ENCODE measurements around the gene OPRM1. TPM values are rescaled to one million over a fixed set of nuclear protein-coding genes. Genes with fewer than 3 reads are reported as not detected.

OPRM1 gene
- total and polyA plus RNA-seq, 4 donors: not detected

DNA sequence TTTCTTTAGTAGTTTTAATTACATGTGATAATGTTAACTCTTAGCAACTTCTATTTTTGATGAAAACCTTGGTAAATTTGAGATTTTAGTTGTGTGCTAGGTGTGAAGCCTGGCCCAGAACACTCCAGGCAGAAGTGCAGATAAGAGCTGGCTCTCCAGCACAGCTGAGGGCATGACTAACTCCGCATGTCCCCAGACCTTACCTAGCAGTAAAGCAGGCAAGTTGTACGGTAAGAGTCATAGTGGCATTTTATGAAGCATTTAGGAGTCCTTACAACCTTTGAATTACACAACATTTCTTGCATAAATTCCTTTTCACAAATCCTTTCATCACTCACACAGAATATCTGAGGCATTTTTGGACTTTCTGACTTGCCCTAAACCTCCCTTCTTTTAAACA, 67.2 kb downstream of the OPRM1 start:
- 84% methylated on average over 2 of the region's 2 CpGs for WGBS
- TF ChIP-seq, protein P1, sequence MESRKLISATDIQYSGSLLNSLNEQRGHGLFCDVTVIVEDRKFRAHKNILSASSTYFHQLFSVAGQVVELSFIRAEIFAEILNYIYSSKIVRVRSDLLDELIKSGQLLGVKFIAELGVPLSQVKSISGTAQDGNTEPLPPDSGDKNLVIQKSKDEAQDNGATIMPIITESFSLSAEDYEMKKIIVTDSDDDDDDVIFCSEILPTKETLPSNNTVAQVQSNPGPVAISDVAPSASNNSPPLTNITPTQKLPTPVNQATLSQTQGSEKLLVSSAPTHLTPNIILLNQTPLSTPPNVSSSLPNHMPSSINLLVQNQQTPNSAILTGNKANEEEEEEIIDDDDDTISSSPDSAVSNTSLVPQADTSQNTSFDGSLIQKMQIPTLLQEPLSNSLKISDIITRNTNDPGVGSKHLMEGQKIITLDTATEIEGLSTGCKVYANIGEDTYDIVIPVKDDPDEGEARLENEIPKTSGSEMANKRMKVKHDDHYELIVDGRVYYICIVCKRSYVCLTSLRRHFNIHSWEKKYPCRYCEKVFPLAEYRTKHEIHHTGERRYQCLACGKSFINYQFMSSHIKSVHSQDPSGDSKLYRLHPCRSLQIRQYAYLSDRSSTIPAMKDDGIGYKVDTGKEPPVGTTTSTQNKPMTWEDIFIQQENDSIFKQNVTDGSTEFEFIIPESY (IDR thresholded peaks at IDR 0.05): no peak
- Histone ChIP-seq H3K27me3 (ENCODE audit: control insufficient read depth in 4 of 4, insufficient read depth in 4 of 4, low read length in 3 of 4) (peaks cover 0 to 3% (median 1%) of the 10 kb centered on the region in 4 donors), H3K4me1 (ENCODE audit: control insufficient read depth in 4 of 4, insufficient read depth in 4 of 4, low read length in 3 of 4) (no peaks in the 10 kb centered on the region), H3K9me3 (ENCODE audit: control insufficient read depth in 4 of 4, low read length in 3 of 4) (peaks cover 0 to 3% (median under 1%) of the 10 kb centered on the region in 4 donors), H3K27ac (ENCODE audit: low read depth in 1 of 2, low read length in 2 of 2) (no peak overlapping the region), H3K9ac (ENCODE audit: low read depth in 1 of 2, low read length in 2 of 2) (no peak overlapping the region), H3K36me3 (ENCODE audit: control insufficient read depth in 4 of 4, insufficient read depth in 3 of 4, low read depth in 1 of 4, low read length in 3 of 4) (no peaks in the 10 kb centered on the region), H3K4me3 (ENCODE audit: low read depth in 1 of 3, low read length in 3 of 3) (no peak overlapping the region)
- no peak for DNase-seq (ENCODE audit: low spot score)

DNA sequence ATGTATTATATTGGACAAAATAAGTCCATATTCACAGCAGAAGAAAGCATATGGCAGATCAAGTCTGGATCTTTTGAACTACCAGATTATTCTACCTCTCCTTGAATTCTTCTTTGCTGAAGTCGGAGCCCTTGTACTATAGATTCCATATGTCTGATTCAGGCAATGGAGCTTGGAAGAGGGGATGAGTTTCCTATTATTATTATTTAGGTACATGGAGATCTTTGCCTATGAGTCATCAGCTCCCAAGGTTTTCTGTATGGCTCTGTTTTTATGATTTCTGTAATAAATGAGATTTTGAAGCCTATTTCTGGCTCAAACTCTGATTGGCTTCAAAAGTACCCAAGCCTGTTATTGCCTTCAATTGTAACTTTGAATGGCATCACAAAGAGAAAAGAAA, 72.0 kb downstream of the OPRM1 start:
- Histone ChIP-seq H3K27ac (ENCODE audit: low read depth in 1 of 2, low read length in 2 of 2) (no peak overlapping the region), H3K27me3 (ENCODE audit: control insufficient read depth in 4 of 4, insufficient read depth in 4 of 4, low read length in 3 of 4) (peaks cover 0 to 2% (median 0%) of the 10 kb centered on the region in 4 donors), H3K4me1 (ENCODE audit: control insufficient read depth in 4 of 4, insufficient read depth in 4 of 4, low read length in 3 of 4) (no peaks in the 10 kb centered on the region), H3K9me3 (ENCODE audit: control insufficient read depth in 4 of 4, low read length in 3 of 4) (peaks cover 0 to 3% (median 2%) of the 10 kb centered on the region in 4 donors), H3K4me3 (ENCODE audit: low read depth in 1 of 3, low read length in 3 of 3) (no peak overlapping the region), H3K36me3 (ENCODE audit: control insufficient read depth in 4 of 4, insufficient read depth in 3 of 4, low read depth in 1 of 4, low read length in 3 of 4) (no peaks in the 10 kb centered on the region), H3K9ac (ENCODE audit: low read depth in 1 of 2, low read length in 2 of 2) (no peak overlapping the region)
- 72% methylated on average over 1 of the region's 1 CpG for WGBS
- TF ChIP-seq SP1 (IDR thresholded peaks at IDR 0.05) (no peak), RAD21 (IDR thresholded peaks at IDR 0.05) (no peak), YY1 (IDR thresholded peaks at IDR 0.05) (no peak), NR2F2 (IDR thresholded peaks at IDR 0.05) (no peak), FOXA2 (IDR thresholded peaks at IDR 0.05) (no peak), RXRA (IDR thresholded peaks at IDR 0.05) (no peak), HNF4G (IDR thresholded peaks at IDR 0.05) (no peak), FOXA1 (IDR thresholded peaks at IDR 0.05) (no peak)
- TF ChIP-seq, protein P2, sequence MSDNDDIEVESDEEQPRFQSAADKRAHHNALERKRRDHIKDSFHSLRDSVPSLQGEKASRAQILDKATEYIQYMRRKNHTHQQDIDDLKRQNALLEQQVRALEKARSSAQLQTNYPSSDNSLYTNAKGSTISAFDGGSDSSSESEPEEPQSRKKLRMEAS (IDR thresholded peaks at IDR 0.05): no peak
- TF ChIP-seq, protein P3, sequence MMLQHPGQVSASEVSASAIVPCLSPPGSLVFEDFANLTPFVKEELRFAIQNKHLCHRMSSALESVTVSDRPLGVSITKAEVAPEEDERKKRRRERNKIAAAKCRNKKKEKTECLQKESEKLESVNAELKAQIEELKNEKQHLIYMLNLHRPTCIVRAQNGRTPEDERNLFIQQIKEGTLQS (IDR thresholded peaks at IDR 0.05): no peak
- TF ChIP-seq, protein P4, sequence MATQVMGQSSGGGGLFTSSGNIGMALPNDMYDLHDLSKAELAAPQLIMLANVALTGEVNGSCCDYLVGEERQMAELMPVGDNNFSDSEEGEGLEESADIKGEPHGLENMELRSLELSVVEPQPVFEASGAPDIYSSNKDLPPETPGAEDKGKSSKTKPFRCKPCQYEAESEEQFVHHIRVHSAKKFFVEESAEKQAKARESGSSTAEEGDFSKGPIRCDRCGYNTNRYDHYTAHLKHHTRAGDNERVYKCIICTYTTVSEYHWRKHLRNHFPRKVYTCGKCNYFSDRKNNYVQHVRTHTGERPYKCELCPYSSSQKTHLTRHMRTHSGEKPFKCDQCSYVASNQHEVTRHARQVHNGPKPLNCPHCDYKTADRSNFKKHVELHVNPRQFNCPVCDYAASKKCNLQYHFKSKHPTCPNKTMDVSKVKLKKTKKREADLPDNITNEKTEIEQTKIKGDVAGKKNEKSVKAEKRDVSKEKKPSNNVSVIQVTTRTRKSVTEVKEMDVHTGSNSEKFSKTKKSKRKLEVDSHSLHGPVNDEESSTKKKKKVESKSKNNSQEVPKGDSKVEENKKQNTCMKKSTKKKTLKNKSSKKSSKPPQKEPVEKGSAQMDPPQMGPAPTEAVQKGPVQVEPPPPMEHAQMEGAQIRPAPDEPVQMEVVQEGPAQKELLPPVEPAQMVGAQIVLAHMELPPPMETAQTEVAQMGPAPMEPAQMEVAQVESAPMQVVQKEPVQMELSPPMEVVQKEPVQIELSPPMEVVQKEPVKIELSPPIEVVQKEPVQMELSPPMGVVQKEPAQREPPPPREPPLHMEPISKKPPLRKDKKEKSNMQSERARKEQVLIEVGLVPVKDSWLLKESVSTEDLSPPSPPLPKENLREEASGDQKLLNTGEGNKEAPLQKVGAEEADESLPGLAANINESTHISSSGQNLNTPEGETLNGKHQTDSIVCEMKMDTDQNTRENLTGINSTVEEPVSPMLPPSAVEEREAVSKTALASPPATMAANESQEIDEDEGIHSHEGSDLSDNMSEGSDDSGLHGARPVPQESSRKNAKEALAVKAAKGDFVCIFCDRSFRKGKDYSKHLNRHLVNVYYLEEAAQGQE (IDR thresholded peaks at IDR 0.05): no peak
- TF ChIP-seq, protein P5, sequence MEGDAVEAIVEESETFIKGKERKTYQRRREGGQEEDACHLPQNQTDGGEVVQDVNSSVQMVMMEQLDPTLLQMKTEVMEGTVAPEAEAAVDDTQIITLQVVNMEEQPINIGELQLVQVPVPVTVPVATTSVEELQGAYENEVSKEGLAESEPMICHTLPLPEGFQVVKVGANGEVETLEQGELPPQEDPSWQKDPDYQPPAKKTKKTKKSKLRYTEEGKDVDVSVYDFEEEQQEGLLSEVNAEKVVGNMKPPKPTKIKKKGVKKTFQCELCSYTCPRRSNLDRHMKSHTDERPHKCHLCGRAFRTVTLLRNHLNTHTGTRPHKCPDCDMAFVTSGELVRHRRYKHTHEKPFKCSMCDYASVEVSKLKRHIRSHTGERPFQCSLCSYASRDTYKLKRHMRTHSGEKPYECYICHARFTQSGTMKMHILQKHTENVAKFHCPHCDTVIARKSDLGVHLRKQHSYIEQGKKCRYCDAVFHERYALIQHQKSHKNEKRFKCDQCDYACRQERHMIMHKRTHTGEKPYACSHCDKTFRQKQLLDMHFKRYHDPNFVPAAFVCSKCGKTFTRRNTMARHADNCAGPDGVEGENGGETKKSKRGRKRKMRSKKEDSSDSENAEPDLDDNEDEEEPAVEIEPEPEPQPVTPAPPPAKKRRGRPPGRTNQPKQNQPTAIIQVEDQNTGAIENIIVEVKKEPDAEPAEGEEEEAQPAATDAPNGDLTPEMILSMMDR (IDR thresholded peaks at IDR 0.05; ENCODE audit: low read depth, low read length, missing input control): no peak
- DNase-seq (ENCODE audit: low spot score): no peak

All from liver (tissue), 9 donors.